HFFc6 (cell line): ENCODE data around the gene CRYZ. TPM values are rescaled to one million over a fixed set of nuclear protein-coding genes. Genes with fewer than 3 reads are reported as not detected.
"Not testable (repeated sequence)": the region's sequence is repeated elsewhere in the genome, so short reads cannot be mapped to it uniquely, and the experiment has no call there.

Experiments
- DNase-seq: peaks from one replicate; pipeline ENCODE4 v3.0.0-alpha.2; 2018
- H3K27ac Mint-ChIP-seq: 2 replicates; pipeline ENCODE4 v1.8.0; 2020; ENCODE audit warnings: mild to moderate bottlenecking, mixed read lengths
- H3K27me3 Mint-ChIP-seq: 2 replicates; pipeline ENCODE4 v1.8.0; 2021; ENCODE audit warnings: mild to moderate bottlenecking, moderate library complexity, mixed read lengths; ENCODE audit not compliant: insufficient read depth
- H3K36me3 Mint-ChIP-seq: 2 replicates; pipeline ENCODE4 v1.8.0; 2021; ENCODE audit warnings: low read depth, mixed read lengths
- H3K4me1 Mint-ChIP-seq: 2 replicates; pipeline ENCODE4 v1.8.0; 2020; ENCODE audit warnings: low read depth, mixed read lengths
- H3K4me3 Mint-ChIP-seq: 2 replicates; pipeline ENCODE4 v1.8.0; 2020; ENCODE audit warnings: mild to moderate bottlenecking, moderate library complexity, mixed read lengths
- H3K9me3 Mint-ChIP-seq: 2 replicates; pipeline ENCODE4 v1.8.0; 2020; ENCODE audit warnings: mild to moderate bottlenecking, mixed read lengths
- total RNA-seq, 6 experiments: library from RNA; stranded (reverse); fragmentation: NEBNext Ultra II Directional; extraction: Animal tissue kit (Norgen Biotek cat#: 25700); gene quantifications; 2 replicates in 1 of 6; 3 replicates in 5 of 6; pipeline ENCODE4 v1.2.3, GENCODE V29; 2021
- TF ChIP-seq, protein P1 (sequence below): fragments of 200-600 bp; sonication (generic); IDR thresholded peaks from 2 replicates; pipeline ENCODE4 v1.5.0; 2021; ENCODE audit warnings: antibody characterized with exemption, mild to moderate bottlenecking

Gene CRYZ
- total RNA-seq, 6 experiments from 2014 or later, result 42.9 to 53.3 (median 46.4) TPM

DNA sequence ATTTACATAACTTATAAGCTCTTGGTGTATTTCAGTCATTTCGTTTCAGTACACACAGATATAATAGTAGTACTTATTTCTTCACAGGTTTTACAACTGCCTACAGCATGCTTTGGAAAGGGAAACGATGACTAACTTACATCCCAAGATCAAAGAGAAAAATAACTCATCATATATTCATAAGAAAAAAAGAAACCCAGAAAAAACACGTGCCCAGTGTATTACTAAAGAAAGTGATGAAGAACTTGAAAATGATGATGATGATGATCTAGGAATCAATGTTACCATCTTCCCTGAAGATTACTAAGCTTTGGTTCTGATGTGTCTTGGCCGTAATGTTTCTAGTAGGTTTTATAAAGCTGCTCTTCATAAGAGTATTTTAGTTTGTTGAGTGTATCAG lies 31.0 kb upstream of the CRYZ start:
- H3K36me3 Mint-ChIP-seq, result peaks cover 27% of the 10 kb centered on the region

DNA sequence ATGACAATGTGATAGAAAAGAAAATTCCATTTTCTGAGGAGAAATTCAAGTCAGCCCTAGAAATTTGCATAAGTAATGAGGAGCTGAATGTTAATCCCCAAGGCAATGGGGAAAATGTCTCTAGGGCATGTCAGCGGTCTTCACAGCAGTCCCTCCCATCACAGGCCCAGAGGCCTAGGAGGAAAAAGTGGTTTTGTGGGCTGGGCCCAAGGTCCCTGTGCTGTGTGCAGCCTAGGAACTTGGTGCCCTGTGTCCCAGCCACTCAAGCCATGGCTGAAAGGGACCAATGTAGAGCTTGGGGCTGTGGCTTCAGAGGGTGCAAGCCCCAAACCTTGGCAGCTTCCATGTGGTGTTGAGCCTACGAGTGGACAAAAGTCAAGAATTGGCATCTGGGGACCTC lies 23.8 kb upstream of the CRYZ start:
- H3K4me3 Mint-ChIP-seq, H3K27me3 Mint-ChIP-seq, H3K4me1 Mint-ChIP-seq, DNase-seq, H3K27ac Mint-ChIP-seq: not testable (repeated sequence)
- peaks cover 13% of the 10 kb centered on the region for H3K9me3 Mint-ChIP-seq
- H3K36me3 Mint-ChIP-seq, result peaks cover 78% of the 10 kb centered on the region

More for the DNA sequence above, 31.0 kb upstream of the CRYZ start:
- DNase-seq, result no peak
- Mint-ChIP-seq H3K9me3 (no peaks in the 10 kb centered on the region), H3K4me1 (no peaks in the 10 kb centered on the region), H3K27ac (no peak overlapping the region), H3K4me3 (no peak overlapping the region), H3K27me3 (no peaks in the 10 kb centered on the region)
- TF ChIP-seq, protein P1, sequence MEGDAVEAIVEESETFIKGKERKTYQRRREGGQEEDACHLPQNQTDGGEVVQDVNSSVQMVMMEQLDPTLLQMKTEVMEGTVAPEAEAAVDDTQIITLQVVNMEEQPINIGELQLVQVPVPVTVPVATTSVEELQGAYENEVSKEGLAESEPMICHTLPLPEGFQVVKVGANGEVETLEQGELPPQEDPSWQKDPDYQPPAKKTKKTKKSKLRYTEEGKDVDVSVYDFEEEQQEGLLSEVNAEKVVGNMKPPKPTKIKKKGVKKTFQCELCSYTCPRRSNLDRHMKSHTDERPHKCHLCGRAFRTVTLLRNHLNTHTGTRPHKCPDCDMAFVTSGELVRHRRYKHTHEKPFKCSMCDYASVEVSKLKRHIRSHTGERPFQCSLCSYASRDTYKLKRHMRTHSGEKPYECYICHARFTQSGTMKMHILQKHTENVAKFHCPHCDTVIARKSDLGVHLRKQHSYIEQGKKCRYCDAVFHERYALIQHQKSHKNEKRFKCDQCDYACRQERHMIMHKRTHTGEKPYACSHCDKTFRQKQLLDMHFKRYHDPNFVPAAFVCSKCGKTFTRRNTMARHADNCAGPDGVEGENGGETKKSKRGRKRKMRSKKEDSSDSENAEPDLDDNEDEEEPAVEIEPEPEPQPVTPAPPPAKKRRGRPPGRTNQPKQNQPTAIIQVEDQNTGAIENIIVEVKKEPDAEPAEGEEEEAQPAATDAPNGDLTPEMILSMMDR, result no peak

DNA sequence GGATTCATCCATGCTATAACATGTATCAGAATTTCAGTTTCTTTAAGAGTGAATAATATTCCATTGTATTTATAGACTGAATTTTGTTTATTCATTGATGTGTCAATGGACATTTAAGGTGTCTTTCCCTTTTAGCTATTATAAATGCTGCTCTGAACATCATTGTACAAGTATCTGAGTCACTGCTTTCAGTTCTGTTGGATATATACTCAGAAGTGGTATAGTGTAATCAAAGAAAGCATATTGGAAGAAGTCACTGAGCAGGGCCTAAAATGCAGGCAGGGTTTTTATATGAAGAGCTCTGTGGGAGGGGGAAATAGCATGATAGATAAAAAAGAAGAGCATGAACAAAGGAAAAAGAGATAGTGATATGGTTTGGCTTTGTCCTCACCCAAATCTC lies 22.6 kb upstream of the CRYZ start:
- Mint-ChIP-seq H3K27me3 (no peaks in the 10 kb centered on the region), H3K36me3 (peaks cover 74% of the 10 kb centered on the region), H3K4me1 (no peaks in the 10 kb centered on the region), H3K9me3 (peaks cover 13% of the 10 kb centered on the region), H3K4me3 (no peak overlapping the region), H3K27ac (no peak overlapping the region)
- TF ChIP-seq, protein P1, result no peak
- no peak for DNase-seq

DNA sequence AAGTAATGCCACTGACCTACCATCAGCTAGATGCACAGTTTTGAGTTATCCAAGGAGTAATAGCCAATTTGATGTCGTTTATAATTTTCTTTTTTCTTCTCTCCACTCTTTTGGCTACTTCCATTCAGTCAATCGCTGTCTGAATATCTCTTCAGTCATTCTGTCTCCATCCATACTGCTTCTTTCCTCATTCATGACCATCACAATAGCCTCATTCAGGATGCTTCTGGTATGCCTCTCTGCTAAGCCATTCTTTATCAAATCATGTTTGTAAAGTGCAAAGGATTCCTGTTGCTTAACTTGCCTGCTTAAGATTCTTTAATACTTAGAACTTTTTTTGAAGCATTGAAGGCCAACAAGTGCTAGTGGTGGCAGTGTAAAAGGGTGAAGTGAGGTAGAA lies 20.3 kb upstream of the CRYZ start:
- DNase-seq, result no peak
- no peak overlapping the region for H3K4me3 Mint-ChIP-seq
- no peak overlapping the region for H3K27ac Mint-ChIP-seq
- peaks cover 69% of the 10 kb centered on the region for H3K36me3 Mint-ChIP-seq
- no peaks in the 10 kb centered on the region for H3K4me1 Mint-ChIP-seq
- H3K9me3 Mint-ChIP-seq, result peaks cover 13% of the 10 kb centered on the region
- TF ChIP-seq, protein P1, result no peak
- H3K27me3 Mint-ChIP-seq, result no peaks in the 10 kb centered on the region

DNA sequence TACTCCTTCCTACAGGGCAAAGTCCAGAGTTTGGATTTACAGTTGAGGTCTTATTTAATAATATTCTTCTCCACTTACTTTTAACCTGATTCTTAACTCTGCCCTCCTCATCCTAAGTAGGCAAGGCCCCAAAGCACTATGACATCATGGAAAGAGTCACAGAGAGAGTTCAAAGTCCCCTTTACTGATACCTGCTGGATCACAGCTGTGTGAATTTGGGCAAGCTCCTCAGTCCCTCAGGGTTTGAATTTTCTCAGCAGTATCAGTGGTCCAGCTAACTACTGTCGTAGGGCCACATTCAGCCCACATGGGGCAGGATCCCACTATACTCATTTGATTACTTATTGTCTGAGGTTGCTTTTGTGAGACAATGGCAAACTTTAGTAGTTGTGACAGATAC lies 16.1 kb upstream of the CRYZ start:
- peaks cover 13% of the 10 kb centered on the region for H3K9me3 Mint-ChIP-seq
- no peak overlapping the region for H3K27ac Mint-ChIP-seq
- TF ChIP-seq, protein P1, result no peak
- peaks cover 2% of the 10 kb centered on the region for H3K27me3 Mint-ChIP-seq
- no peak for DNase-seq
- H3K4me1 Mint-ChIP-seq, result no peaks in the 10 kb centered on the region
- peaks cover 60% of the 10 kb centered on the region for H3K36me3 Mint-ChIP-seq
- no peak overlapping the region for H3K4me3 Mint-ChIP-seq

DNA sequence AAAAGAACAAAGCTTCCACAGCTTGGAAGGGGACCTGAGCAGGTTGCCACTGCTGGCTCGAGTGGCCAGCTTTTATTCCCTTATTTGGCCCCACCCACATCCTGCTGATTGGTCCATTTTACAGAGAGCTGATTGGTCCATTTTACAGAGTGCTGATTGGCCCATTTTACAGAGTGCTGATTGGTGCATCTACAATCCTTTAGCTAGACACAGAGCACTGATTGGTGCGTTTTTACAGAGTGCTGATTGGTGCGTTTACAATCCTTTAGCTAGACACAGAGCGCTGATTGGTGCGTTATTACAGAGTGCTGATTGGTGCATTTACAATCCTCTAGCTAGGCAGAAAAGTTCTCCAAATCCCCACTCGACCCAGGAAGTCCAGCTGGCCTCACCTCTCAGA lies 12.4 kb upstream of the CRYZ start:
- not testable (repeated sequence) for H3K27ac Mint-ChIP-seq, H3K4me1 Mint-ChIP-seq, DNase-seq, H3K4me3 Mint-ChIP-seq, H3K27me3 Mint-ChIP-seq
- Mint-ChIP-seq H3K9me3 (peaks cover 14% of the 10 kb centered on the region), H3K36me3 (peaks cover 76% of the 10 kb centered on the region)

DNA sequence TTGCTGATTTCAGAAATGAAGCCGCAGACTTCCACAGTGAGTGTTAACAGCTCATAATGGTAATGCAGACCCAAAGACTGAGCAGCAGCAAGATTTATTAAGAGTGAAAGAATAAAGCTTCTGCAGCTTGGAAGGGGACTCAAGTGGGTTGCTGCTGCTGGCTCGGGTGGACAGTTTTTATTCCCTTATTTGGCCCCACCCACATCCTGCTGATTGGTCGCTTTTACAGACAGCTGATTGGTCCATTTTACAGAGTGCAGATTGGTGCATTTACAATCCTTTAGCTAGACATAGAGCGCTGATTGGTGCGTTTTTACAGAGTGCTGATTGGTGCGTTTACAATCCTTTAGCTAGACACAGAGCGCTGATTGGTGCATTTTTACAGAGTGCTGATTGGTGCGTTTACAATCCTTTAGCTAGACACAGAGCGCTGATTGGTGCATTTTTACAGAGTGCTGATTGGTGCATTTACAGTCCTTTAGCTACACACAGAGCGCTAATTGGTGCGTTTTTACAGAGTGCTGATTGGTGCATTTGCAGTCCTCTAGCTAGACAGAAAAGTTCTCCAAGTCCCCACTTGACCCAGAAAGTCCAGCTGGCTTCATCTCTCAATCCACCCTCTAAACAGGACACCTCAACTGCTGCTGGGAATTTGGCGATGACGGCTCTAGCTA lies 7.6 kb upstream of the CRYZ start:
- not testable (repeated sequence) for H3K4me1 Mint-ChIP-seq, H3K4me3 Mint-ChIP-seq, DNase-seq, H3K27me3 Mint-ChIP-seq, H3K27ac Mint-ChIP-seq
- H3K36me3 Mint-ChIP-seq, result peaks cover 75% of the 10 kb centered on the region
- H3K9me3 Mint-ChIP-seq, result peaks cover 24% of the 10 kb centered on the region
